GM06990 (cell line): ENCODE measurements around the gene LAPTM5.
A peak's percentile ranks its signal among the peaks of the same experiment; 100 is the strongest.

Experiments
- DNase-seq: peaks from one replicate; pipeline ENCODE4 v3.0.0-alpha.2; 2011; ENCODE audit not compliant: insufficient read length; ENCODE audit errors: extremely low read depth
- H3K27me3 ChIP-seq: replicated peaks from 2 replicates; pipeline ENCODE4 v1.6.0; 2011; ENCODE audit warnings: low read length; ENCODE audit not compliant: control insufficient read depth, insufficient read depth
- H3K36me3 ChIP-seq: 2 replicates; pipeline ENCODE4 v1.5.1; 2011; ENCODE audit warnings: low read length; ENCODE audit not compliant: control insufficient read depth, insufficient read depth
- H3K4me3 ChIP-seq: replicated peaks from 2 replicates; pipeline ENCODE4 v1.5.1; 2011; ENCODE audit warnings: low read depth, mild to moderate bottlenecking, control low read depth, low read length
- TF ChIP-seq, protein P1 (sequence below): IDR thresholded peaks from 2 replicates; pipeline ENCODE4 v1.5.1; 2011; ENCODE audit warnings: low read length, control low read depth, mild to moderate bottlenecking, inconsistent platforms; ENCODE audit not compliant: insufficient read depth, poor library complexity, severe bottlenecking

LAPTM5 gene

DNA sequence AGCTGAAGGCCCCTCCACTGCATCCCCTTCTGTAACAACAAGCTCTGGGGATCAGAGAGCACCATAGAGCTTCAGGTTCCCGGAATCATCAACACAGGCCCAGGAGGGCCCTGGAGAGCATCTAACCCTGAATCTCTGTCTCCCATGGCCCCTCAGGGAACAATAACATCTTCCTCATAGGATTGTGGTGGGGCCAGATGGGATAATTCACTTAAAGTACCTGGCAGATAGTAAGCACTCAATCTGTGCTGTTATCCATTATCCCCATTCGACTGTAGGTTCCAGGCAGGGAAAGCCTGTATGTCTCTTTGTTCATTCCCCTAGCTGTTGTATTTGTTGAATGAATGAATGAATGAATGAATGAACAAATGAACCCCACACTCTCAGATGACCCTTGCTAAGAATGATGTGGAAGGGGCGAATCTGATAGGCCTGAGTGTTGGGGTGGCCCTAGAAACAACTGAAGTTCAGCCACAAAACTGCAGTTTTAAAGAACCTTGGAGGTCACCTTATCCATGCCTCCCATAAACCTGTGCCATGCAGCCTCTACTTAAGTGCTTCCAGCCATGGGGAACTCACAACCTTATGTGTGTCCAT is 14.5 kb downstream of the LAPTM5 start:
- no peaks in the 10 kb centered on the region for H3K27me3 ChIP-seq
- peak overlapping the region; percentile 10; the same call in 1 of the 2 replicates for H3K4me3 ChIP-seq
- TF ChIP-seq, protein P1, sequence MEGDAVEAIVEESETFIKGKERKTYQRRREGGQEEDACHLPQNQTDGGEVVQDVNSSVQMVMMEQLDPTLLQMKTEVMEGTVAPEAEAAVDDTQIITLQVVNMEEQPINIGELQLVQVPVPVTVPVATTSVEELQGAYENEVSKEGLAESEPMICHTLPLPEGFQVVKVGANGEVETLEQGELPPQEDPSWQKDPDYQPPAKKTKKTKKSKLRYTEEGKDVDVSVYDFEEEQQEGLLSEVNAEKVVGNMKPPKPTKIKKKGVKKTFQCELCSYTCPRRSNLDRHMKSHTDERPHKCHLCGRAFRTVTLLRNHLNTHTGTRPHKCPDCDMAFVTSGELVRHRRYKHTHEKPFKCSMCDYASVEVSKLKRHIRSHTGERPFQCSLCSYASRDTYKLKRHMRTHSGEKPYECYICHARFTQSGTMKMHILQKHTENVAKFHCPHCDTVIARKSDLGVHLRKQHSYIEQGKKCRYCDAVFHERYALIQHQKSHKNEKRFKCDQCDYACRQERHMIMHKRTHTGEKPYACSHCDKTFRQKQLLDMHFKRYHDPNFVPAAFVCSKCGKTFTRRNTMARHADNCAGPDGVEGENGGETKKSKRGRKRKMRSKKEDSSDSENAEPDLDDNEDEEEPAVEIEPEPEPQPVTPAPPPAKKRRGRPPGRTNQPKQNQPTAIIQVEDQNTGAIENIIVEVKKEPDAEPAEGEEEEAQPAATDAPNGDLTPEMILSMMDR, result no peak
- no peak for DNase-seq
- peaks cover 58% of the 10 kb centered on the region for H3K36me3 ChIP-seq

DNA sequence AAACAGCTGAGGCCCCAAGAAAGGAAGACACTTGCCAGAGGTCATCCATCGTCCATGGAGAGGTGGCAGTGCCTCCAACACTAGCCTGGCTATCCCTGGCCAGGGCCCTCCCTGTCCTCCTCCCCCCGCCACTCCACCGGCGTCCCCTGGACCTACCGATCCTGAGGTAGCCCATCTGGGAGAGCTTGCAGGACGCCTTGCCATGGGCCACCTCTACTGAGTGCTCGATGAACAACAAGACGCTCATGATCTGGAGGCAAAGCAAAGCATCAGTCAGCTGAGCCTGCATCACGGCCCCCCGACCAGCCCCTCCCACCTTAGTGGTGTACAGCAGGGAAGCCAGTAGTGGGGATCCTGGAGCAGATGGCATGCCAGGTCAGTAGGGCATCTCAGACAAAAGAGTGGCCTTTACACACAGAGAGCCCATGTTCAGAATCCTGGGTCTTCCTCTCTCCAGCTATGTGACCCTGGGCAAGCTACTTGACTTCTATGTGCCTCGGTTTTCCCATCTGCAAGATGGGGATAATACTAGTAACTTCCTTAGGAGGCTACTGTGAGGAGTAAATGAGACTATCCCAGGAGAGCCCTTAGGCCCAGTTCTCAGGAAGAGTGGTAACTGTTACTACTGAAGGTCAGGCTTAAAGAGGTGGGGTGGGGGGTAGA is 15.1 kb downstream of the LAPTM5 start:
- H3K36me3 ChIP-seq, result peaks cover 63% of the 10 kb centered on the region
- TF ChIP-seq, protein P1, result no peak
- no peaks in the 10 kb centered on the region for H3K27me3 ChIP-seq
- no peak for DNase-seq
- H3K4me3 ChIP-seq, result no peak overlapping the region

DNA sequence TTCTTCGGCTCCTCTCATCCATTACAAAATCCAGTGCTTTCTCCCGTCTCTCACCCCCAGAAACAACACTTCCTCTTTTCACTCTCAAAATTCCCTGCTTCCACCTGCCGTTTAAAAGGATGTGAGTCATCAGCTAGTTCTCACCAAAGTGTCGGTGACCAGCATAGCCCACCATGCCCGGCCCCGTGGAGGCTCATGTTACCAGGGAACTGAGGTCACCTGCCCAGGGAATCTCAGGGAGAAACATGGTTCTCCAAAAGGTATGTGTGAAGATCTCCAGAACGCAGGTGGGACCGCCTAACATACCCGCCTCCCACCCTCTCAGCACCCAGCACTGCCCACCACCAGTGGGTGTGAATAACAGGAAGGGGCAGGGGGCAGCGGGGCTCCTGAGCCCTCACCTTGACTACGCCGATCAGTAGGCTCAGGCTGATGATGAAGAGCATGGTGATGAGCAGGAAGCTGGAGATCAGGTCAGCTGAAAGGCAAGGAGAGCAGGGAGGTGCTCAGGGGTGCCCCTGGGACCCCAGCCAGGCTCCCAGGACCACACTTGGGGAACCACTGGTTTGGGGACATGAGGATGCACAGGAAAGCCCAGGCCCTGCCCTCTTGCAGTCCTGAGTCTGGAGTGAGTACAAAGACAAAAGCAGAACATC is 16.2 kb downstream of the LAPTM5 start:
- TF ChIP-seq, protein P1, result no peak
- no peaks in the 10 kb centered on the region for H3K27me3 ChIP-seq
- H3K36me3 ChIP-seq, result peaks cover 63% of the 10 kb centered on the region
- DNase-seq, result no peak
- no peak overlapping the region for H3K4me3 ChIP-seq

DNA sequence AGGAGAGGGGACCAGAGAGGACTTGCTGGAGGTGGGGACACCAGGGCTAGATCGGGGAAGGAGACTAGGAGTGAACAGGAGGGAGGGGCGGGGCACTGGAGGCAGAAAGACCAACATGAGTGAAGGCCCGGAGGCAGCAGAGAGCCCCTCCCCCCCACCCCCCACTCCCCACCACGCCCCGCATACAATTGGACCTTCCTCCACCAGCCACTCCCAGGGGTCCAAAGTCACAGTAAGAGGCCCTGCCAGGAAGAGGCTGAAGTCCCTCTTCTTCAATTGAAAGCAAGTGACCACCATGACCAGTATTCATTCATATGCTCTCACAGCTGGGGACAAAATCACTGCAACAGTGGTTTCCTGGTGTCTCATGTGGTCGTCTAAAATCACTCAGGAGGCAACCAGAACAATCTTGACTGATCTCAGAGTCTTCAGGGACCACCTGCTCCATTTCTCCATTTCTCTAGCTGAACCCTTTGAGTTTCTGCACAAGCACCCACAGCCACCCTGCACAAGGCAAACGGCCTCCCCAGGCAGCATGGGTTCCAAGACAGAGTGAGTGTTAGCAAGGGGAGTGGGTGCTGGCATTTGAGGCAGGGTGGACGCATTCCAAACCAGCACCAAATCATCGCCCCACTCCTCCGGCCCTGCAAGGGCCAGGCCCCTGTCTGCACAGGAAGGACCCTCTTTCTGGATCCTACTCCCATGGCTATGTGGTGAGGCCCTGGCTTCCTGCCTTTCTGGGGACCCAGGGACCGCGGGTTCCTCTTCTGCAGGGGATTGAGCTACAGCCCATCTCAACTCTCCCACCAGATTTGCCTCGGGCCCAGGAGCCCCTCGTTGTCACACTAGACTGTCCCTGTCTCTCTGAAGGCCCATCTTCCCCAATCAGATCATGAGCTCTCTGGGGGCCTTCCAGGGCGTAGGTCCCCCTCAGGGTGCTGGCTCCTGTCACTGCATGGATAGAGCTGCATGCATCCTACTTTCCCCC is 17.0 kb downstream of the LAPTM5 start:
- H3K27me3 ChIP-seq, result no peaks in the 10 kb centered on the region
- no peak for DNase-seq
- no peak overlapping the region for H3K4me3 ChIP-seq
- TF ChIP-seq, protein P1, result no peak
- peaks cover 66% of the 10 kb centered on the region for H3K36me3 ChIP-seq

DNA sequence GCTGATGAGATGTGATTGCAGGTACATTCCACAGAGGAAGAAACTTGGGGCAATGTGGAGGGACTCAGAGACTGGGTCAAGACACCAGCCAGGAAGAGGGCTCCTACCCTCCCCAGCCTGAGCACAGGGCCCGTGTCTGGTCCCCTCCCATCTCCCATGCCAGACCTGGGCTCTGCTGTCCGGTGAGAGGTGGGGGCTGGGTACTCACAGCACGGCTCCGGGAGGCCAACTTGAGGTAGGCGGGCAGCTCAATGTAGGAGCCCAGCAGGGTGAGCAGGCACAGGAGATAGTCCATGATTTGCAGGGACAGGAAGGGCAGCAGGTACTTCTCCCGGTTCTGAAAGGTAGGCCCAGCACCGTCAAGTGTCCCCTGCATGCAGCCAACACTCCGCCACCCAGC is 18.0 kb downstream of the LAPTM5 start:
- no peak for DNase-seq
- Histone ChIP-seq H3K4me3 (no peak overlapping the region), H3K36me3 (peaks cover 73% of the 10 kb centered on the region)

More for the DNA sequence above, 18.0 kb downstream of the LAPTM5 start:
- TF ChIP-seq, protein P1, result no peak
- H3K27me3 ChIP-seq, result no peaks in the 10 kb centered on the region
